Muscle of arm (tissue), 14 donors: ENCODE results near the gene FAM151B. TPM values are rescaled to one million over a fixed set of nuclear protein-coding genes. Genes with fewer than 3 reads are reported as not detected.
"Not testable (repeated sequence)": the region's sequence is repeated elsewhere in the genome, so short reads cannot be mapped to it uniquely, and the experiment has no call there.

Experiments used
- DNase-seq: peaks from one replicate; pipeline ENCODE4 v3.0.0-alpha.2; 2013
- long read RNA-seq, 11 donors: transcript quantifications; one replicate each; lab custom pipeline, GENCODE V29; 2026
- polyA plus RNA-seq, 12 donors: library from polyadenylated mRNA; unstranded; fragments of 120-200 nt; gene quantifications; one replicate each; pipeline ENCODE4 v1.2.1, GENCODE V29; 2013; ENCODE audit not compliant: insufficient read length in 12 of 12

The FAM151B gene
- 1 to 10 TPM in 10 of 12 donors, not detected in 2; 4.2 to 7.2 (median 5.3) TPM for polyA plus RNA-seq
- long read RNA-seq, donor 1 = 0 reads
- long read RNA-seq, donor 2 = 0 reads
- long read RNA-seq, donor 3 = 0 reads
- long read RNA-seq, donor 4 = 0 reads
- long read RNA-seq, donor 5 = 0 reads
- long read RNA-seq, donor 6, partial matches to known transcripts = 0 of 1 reads
- long read RNA-seq, donor 6, other reads (novel, unspliced or antisense) = 0 of 1 reads
- long read RNA-seq, donor 7 = 0 reads
- long read RNA-seq, donor 8 = 0 reads
- long read RNA-seq, donor 9 = 0 reads
- long read RNA-seq, donor 10, partial matches to known transcripts = 0 of 1 reads
- long read RNA-seq, donor 10, other reads (novel, unspliced or antisense) = 0 of 1 reads
- long read RNA-seq, donor 11, partial matches to known transcripts = 0 of 1 reads
- long read RNA-seq, donor 11, other reads (novel, unspliced or antisense) = 0 of 1 reads

GRCh38 chr5:80487829-80488721 lies at the start of gene FAM151B:
Gene FAM151B (plus strand): TSS chr5:80488100. CDS start chr5:80488124, 24 bp downstream.
- DNase-seq = peak; percentile 78

- DNase-seq = no peak
Measured at GRCh38 chr5:80438739-80439138, 49.2 kb upstream of the FAM151B start.

GRCh38 chr5:80439213-80439612 lies 48.7 kb upstream of the FAM151B start:
- no peak for DNase-seq

- no peak for DNase-seq
Measured at GRCh38 chr5:80442742-80443141, 45.2 kb upstream of the FAM151B start.

- no peak for DNase-seq
Measured at GRCh38 chr5:80453366-80453765, 34.5 kb upstream of the FAM151B start.

- no peak for DNase-seq
Measured at GRCh38 chr5:80463269-80463668, 24.6 kb upstream of the FAM151B start.

- DNase-seq = no peak
Measured at GRCh38 chr5:80466669-80467485, 21.0 kb upstream of the FAM151B start.

GRCh38 chr5:80468131-80468530 lies 19.8 kb upstream of the FAM151B start:
- DNase-seq = no peak

GRCh38 chr5:80470631-80471030 lies 17.3 kb upstream of the FAM151B start:
- not testable (repeated sequence) for DNase-seq

- DNase-seq = no peak
Measured at GRCh38 chr5:80474929-80475328, 13.0 kb upstream of the FAM151B start.

GRCh38 chr5:80479713-80480112 lies 8.2 kb upstream of the FAM151B start:
- DNase-seq = no peak

- DNase-seq = no peak
Measured at GRCh38 chr5:80480354-80480753, 7.5 kb upstream of the FAM151B start.

- no peak for DNase-seq
Measured at GRCh38 chr5:80481019-80481893, 6.6 kb upstream of the FAM151B start.

GRCh38 chr5:80482578-80482977 lies 5.3 kb upstream of the FAM151B start:
- DNase-seq = no peak

- no peak for DNase-seq
Measured at GRCh38 chr5:80483636-80484232, 4.2 kb upstream of the FAM151B start.

GRCh38 chr5:80487444-80487828 lies 464 bp upstream of the FAM151B start:
- DNase-seq = no peak

- DNase-seq = no peak
Measured at GRCh38 chr5:80491296-80491695, 3.4 kb downstream of the FAM151B start.

- no peak for DNase-seq
Measured at GRCh38 chr5:80492741-80493140, 4.8 kb downstream of the FAM151B start.

- not testable (repeated sequence) for DNase-seq
Measured at GRCh38 chr5:80493443-80493842, 5.5 kb downstream of the FAM151B start.

GRCh38 chr5:80495891-80496290 lies 8.0 kb downstream of the FAM151B start:
- no peak for DNase-seq
